NK-92 (cell line): ENCODE data around the gene LRRC3C.
A peak's percentile ranks its signal among the peaks of the same experiment; 100 is the strongest.
"Not testable (repeated sequence)": the region's sequence is repeated elsewhere in the genome, so short reads cannot be mapped to it uniquely, and the experiment has no call there.

Experiments
- DNase-seq: peaks from one replicate; lab custom pipeline; 2025; ENCODE audit not compliant: unreplicated experiment; lab: John Stamatoyannopoulos, UW

Gene LRRC3C

GRCh38 chr17:39927101-39927928 lies at the start of gene LRRC3C, which contains the start of gene ORMDL3:
TSS of gene LRRC3C (plus strand) at chr17:39927732. CDS start at chr17:39941524, 13,792 bp downstream.
TSS of gene ORMDL3 (minus strand) at chr17:39927601. CDS start at chr17:39924203, 3,398 bp downstream.
- DNase-seq = peak; percentile 23

DNA sequence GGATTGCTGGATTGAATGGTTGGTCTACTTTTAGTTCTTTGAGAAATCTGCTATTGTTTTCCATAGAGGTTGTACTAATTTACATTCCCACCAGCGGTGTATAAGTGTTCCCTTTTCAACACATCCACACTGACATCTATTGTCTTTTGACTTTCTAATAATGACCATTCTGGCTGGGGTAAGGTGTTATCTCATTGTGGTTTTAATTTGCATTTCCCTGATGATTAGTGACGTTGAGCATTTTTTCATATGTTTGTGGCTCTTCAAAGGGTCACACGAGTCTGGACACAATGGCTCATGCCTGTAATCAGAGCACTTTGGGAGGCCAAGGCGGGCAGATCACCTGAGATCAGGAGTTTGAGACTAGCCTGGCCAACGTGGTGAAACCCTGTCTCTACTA lies 41.4 kb upstream of the LRRC3C start:
- DNase-seq = not testable (repeated sequence)

GRCh38 chr17:39887078-39887477 lies 40.5 kb upstream of the LRRC3C start:
- no peak for DNase-seq

- DNase-seq = no peak
These were observed 38.3 kb upstream of the LRRC3C start for GRCh38 chr17:39889200-39889599.

DNA sequence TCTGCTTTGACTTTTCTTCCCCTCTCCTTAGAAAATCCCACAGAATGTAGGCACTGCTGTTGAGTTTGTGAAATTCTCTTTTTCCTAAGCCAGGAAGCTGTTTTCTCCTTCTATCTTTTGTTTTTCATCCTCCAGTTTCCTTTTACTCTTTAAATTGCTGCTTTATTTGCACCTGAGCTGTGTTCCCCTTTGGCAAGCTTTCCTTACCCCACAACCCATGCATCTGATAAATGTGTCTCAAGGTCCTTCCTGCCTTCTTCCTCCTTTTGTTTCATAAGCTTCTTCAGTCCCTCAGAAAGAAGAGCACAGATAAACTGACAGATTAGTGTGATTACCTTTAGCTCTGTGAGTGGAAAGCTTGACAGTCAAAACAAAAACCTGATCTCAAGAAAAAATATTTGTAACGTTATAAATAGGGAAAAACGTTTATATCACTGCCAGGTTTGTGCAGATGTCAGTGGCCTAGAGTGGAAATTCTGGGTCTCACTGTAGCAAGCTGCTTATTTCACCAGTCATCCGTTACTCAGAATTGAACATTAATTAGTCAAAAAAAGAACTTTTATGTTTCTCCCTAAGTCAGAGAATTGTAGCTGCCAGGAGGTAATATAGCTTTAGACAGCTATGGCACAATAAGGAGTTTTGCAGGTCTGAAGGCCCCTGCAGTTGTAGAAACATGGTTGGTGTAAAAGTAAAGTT lies 32.7 kb upstream of the LRRC3C start:
- DNase-seq = no peak

- no peak for DNase-seq
These were observed 29.4 kb upstream of the LRRC3C start for GRCh38 chr17:39898088-39898487.

DNA sequence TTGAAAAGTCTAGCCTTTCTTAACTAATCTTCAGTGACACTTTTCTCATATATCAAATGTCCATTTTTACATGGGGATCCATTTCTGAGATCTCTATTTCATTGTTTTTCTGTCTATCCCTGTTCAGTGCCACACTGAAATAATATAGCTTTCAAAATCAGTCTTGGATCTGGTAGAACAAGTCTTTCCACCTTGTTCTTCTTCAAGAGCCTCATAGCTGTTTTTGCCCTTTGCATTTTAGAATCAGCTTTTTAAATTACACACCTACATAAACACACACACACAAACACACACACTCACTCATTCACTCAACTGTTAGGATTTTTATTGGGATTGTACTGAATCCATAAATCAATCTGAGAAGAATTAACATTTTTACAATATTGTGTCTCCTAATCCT lies 28.3 kb upstream of the LRRC3C start:
- DNase-seq = no peak

GRCh38 chr17:39902027-39902426 lies 25.5 kb upstream of the LRRC3C start:
- not testable (repeated sequence) for DNase-seq

DNA sequence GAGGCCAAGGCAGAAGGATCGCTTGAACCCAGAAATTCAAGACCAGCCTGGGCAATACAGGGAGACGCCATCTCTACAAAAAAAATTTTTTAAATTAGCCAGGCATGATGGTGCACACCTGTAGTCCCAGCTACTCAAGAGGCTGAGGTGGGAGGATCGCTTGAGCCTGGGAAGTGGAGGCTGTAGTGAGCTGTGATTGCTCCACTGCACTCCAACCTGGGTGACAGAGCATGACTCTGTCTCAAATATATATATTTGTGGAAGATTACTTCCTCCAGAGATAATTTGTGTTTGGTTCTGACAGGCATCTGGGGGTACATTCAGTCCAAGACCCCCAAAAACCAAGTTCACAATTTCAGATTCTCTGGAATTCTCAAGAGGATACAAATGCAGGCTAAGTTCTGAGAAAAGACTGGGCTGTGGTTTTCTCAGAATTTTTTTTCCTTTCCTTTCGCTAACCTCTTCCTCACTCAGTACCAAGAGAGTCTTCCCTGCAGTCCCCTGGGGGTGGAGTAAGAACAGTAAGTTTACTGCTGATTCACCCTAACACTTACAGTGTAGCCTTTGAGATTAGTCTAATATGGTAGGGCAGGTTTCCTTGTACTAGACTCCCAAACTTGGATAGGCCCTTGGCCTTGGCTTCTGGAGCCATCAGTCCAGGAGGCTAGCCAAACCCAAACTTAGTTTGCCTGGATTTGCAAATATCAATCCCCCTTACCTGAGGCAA lies 24.2 kb upstream of the LRRC3C start:
- DNase-seq = no peak

DNA sequence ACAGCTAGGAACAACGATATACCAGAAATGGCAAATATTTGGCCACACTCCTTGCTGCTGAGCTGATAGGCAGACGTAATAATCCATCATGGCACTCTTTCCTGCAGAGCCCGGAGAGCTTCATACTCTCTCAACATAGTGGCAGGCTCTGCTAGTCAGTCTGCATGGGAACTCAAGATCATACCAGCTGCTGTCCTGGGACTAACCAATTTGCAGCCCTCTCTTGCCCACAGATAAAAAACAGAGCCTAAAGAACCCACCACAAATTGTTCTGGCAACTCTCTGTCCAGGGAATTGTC lies 22.6 kb upstream of the LRRC3C start:
- no peak for DNase-seq

DNA sequence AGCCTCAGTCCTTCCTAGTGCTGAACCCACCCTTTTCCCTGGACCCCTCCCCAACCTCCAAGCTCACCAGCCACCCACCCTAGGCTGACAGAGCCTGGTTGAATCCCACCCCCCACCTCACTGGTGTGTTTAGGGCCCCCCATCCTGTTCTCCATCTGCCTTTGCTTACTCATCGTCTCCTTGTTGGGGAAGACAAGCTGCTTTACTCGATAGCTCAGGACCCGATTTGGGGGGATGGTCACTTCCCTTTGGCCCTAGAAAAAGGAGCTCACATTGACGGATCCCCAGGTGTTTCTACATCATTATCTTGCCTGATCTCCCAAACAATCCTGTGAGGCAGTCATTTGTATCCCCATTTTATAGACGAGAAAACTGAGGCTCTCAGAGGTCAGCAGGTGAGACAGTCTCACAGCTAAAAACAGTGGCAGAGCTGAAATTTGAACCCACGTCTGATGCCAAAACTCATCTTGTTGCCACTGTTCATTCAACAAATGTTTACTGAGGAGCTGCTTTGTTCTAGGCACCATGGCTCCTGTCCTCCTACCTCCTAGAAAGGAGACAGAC lies 18.7 kb upstream of the LRRC3C start:
- DNase-seq = no peak

GRCh38 chr17:39913989-39914388 lies 13.5 kb upstream of the LRRC3C start:
- no peak for DNase-seq

- no peak for DNase-seq
These were observed 12.0 kb upstream of the LRRC3C start for GRCh38 chr17:39915559-39915958.

- no peak for DNase-seq
These were observed 10.6 kb upstream of the LRRC3C start for GRCh38 chr17:39916918-39917317.

DNA sequence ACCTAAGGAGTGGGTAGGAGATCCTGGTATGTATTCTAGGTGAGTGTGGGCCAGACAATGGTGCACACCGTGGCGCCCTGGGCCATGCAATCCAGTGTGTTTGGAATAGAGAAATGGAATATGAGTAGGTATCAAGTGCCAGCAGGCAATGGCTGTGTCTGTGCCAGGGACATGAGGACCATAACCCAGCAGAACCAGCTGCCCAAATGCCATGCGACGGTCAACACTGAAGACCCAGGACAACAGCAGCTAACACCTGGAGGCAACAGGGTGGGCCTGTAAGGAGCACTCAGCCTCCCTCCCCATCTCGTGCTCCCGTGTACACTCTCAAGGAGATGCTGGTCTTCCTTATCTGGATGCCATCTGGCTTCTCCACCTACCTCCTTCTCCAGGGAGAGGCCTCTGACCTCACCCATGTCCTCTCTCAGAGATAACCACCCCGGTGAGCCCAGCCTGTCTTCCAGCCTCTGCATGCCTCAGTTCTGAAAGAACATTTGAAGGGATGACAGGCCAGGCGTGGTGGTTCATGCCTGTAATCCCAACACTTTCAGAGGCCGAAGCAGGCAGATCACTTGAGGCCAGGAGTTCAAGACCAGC lies 8.3 kb upstream of the LRRC3C start:
- no peak for DNase-seq

- no peak for DNase-seq
These were observed 7.0 kb upstream of the LRRC3C start for GRCh38 chr17:39920218-39921210.

DNA sequence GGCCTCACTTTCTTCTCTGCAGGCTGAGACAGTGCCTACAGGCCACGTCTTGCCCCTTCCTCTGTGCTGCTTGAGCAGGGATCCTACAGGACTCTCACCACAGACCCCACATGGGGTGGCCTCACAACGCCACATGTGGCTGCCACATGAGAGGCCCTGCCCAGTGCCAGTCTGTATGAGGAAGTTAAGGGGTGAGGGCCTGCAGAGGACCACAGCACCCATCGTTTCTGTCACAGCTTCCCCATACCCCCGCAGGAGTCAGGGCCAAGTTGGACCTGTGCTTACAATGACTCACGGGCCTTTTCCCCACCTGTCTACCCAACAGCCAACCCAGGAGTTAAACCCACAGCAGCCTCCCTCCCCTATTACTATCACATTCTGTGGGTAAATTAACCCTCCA lies 6.2 kb upstream of the LRRC3C start:
- no peak for DNase-seq

GRCh38 chr17:39922006-39922405 lies 5.5 kb upstream of the LRRC3C start:
- no peak for DNase-seq

DNA sequence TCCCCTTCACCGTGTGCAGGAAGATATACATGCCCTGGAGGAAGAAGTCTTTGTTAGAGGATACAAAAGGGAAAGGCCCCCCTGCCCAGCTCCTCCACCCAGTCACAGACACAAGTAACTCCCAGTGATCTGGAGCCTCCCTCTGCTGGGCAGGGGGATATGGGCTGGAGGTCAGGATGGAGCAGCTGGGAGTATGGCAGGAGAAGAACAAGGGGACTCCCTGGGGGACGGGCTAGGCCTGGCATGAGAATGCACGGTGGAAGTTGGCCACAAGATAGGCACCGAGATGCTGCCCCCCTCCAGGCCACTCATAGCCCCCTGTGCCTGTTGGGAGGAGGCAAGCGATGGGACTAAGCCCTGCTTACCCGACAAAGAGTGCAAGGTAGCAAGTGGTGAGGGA lies 4.3 kb upstream of the LRRC3C start:
- DNase-seq = no peak
